HTERT RPE-1 (cell line): ENCODE results near the gene GNA12.

ENCODE experiments used
- in situ Hi-C: fragments of 300-500 bp; cut with MboI; formaldehyde crosslinking; loops from 4 replicates; pipeline ENCODE4 v1.14.3; 2020; ENCODE audit warnings: low sequenced_read_pairs

Gene GNA12

DNA sequence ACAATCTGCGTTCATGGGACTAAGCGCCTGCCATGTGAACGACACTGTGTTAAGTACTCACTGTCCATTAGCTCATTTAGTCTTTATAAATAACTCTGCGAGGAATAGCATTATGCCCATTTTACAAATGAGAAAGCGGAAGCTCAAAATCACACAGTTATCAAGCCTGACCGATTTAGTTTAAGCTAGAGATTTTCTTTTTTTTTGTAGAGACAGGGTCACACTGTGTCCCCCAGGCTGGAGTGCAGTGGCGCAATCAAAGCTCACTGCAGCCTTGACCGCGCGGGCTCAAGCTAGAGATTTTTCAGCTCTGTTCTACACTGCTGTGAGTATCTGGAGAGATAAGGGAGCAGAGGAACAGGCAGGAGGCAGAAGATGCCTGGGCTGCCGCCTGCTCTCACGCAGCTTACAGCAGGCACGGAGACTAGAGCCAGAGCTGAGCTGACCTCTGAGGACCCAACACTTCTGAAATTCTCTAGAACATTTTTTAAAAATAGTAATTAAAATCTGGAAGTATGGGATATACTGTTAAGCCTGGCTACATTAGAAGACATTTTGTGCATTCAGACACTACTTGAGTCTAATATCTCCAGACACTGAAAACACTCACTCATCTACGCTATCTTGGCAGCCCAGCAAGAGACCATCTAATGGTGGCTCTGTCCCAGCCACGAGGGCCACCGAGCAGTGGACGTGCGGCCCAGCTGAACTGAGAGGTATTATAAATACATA is 38.7 kb downstream of the GNA12 start:
- in situ Hi-C loops, result no loop called here

GRCh38 chr7:2804227-2804763 is 39.8 kb downstream of the GNA12 start:
- in situ Hi-C loops, result no loop called here

DNA sequence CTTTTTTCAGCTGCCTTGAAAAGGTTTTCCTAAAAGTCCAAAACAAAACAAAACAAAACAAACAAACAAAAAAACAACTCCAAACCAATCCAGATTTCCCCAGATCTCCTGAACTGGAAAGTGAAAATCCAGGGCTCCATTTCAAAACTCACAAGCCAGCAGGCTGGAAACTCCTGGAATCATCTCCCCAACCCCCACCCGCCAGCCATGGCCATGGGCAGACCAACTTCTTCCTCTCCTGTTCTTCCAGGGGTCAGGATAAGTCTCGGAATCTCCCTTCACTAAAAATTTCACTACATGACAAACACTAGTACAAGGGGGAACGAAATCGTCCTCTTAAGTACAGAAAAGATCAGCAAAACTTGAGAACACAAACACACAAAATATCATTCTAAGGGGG is 40.4 kb downstream of the GNA12 start:
- in situ Hi-C loops, result no loop called here

DNA sequence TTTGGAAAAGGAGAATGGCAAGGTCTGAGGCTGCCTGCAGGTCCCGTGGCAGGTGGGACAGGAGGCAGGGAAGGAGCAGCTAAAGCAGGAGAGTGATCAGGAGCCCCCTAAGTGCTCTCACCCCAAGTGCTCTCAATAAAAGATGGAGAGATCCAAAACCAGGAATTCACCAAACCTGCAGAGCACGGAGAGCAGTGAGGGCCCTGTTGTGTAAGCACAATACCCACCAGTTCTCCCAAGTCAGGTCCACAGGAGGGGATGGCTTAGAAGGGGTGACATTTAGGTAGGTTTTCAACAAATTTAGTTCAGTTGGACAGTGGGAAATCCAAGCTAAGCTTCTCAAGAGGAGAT is 40.8 kb downstream of the GNA12 start:
- in situ Hi-C loops, result no loop called here

GRCh38 chr7:2802504-2803341 is 41.4 kb downstream of the GNA12 start:
- in situ Hi-C loops, result no loop called here

GRCh38 chr7:2802101-2802500 is 42.0 kb downstream of the GNA12 start:
- in situ Hi-C loops, result no loop called here

DNA sequence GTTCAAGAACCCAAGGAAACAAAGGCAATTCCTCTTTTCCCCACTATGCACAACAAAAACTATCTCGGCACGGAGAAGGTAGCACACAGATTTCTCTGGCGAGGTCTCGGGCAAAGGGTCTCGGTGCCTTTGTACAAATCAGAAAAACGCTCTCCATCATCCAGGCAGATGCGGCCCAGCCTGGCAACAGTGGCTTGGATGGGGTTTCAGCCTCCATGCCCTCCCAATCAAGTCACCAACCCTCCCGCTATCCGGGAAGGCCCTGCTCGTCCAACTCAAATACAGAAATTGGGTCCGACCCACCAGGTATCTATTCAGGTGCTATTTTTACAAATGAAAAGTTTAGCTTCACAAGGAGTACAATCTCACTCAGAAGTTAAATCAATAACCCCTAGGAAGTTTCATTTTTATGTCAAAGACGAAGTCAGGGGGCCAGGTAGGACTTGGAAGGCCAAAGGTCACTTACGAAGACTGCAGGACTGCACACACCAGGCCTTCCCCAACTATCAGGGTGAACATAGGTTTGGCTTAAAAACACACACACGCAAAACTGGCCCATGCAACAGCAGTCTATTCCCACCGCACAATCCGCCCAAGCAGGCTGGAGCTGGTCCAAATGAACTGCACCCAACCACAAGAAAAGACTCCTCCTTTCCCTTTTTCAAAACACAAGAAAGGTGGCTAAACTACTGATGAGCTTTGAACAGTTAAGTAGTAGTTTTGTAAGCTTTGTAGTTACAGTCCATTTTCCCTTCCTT is 43.0 kb downstream of the GNA12 start:
- in situ Hi-C loops, result no loop called here

- in situ Hi-C loops, result no loop called here
Observed at GRCh38 chr7:2800220-2800930, 43.7 kb downstream of the GNA12 start.

DNA sequence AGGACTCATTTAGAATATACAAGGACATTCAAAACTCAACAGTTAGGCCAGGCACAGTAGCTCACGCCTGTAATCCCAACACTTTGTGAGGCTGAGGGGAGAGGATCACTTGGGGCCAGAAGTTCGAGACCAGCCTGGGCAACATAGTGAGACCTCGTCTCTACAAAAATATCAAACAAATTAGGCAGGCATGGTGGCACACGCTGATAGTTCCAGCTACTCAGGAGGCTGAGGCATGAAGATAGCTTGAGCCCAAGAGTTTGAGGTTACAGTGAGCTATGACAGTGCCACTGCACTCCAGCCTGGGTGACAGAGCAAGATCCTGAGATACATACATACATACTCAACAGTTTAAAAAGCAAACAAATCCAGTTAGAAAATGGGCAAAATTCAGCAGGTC is 44.9 kb downstream of the GNA12 start:
- in situ Hi-C loops, result no loop called here

- in situ Hi-C loops, result no loop called here
Observed at GRCh38 chr7:2798669-2799068, 45.4 kb downstream of the GNA12 start.

GRCh38 chr7:2796358-2797352 is 47.5 kb downstream of the GNA12 start:
- in situ Hi-C loops, result no loop called here

DNA sequence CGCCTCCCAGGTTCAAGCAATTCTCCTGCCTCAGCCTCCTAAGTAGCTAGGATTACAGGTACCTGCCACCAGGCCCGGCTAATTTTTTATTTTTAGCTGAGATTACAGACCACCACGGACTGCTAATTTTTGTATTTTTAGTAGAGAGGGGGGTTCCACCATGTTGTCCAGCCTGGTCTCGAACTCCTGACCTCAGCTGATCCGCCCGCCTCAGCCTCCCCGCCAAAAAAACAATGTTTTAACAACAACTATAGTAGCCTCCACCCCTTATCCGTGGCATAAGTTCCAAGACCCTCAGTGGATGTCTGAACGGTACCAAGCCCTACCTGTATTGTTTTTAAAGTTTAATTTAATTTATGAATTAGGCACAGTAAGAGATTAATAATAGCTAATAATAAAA is 48.2 kb downstream of the GNA12 start:
- in situ Hi-C loops, result no loop called here

DNA sequence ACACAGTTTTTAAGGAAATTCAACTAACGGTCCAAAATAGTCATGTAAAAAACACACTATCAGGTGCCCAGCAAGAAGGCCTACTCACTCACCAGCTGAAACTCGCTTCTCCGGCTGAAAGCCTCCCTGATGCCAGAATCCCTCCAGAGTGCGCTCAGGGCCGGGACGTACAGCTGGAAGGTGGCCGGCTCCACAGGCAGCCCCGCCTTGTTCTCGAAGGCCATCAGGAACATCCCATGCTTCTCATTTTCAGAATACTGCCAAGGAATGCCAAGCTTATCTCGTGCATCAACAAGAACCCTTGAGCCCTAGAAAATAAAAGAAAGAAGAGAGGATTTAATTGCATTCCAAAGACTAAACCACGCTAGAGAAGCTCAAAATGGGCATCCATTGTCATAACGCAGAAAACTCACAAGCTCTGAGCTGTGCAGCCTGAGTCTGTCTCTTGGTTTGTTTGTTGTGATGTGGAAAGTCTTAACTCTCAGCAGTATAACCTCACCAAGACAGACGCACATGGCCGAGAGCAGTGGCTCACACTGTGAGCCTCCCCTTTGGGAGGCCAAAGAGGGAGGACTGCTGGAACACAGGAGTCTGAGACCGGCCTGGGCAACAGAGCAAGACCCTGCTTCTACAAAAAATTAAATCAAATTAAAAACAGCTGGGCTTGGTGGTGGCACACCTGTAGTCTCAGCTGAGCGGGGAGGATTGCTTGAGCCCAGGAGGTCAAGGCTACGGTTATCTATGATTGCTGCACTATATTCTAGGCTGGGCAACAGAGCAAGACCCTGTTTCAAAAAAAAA is 49.1 kb downstream of the GNA12 start:
- in situ Hi-C loops, result no loop called here

DNA sequence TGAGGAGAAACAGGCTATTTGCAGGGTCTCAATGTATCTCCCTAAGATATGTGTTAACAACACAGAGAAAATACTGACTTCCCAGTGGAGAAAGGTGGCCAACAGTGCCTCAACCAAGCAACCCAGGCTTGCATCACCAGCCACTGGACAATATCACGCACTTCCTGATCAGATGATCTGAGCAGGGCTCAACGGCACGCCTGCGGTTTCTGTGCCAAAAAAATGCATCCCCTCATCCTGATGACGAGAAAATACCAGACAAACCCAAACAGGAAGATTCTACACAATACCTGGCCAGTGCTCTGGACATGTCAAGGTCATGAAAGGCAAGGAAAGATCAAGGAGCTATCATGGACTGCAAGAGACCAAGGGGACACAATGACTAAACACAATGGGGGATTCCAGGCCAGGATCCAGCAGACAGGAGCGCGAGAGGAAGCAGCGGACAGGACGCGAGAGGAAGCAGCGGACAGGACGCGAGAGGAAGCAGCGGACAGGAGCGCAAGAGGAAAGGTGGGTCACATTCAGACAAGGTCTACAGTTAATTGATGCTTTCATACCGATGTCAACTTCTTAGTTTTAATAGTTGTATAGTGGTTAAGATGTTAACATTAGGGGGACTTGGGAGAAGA is 51.1 kb downstream of the GNA12 start:
- in situ Hi-C loops, result no loop called here

GRCh38 chr7:2792235-2792634 is 51.9 kb downstream of the GNA12 start:
- in situ Hi-C loops, result no loop called here

GRCh38 chr7:2791390-2791789 is 52.7 kb downstream of the GNA12 start:
- in situ Hi-C loops, result no loop called here

DNA sequence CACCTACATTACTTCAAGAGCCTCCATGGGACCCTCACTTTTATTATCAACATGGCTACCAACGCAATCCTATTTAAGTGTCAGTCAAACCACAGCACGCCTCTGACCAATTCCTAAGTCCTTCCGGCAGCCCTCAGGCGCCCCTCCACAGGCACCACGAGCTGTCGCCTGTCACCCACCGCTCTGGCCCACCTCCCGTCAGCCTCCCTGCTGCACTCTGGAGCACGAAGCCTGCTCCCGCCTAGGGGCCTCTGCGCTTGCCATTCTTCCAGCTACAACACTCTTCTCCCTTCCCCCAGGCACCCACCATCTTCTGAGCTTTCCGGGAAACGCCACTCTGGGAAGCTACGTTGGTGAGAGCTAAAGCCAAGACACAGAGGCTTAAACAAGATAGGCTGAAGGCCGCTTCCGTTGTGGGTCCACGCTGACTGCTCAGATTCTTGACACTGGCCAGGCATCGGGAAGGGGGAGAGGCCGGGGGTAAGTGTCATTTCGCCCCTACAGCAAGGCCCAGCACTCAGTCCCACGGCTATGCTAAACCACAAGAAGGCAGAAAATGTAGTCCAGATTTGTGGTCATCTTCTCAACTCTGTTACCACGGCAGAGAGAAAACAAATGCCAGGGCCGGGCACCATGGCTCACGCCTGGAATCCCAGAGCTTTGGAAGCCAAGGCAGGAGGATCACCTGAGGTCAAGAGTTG is 56.7 kb downstream of the GNA12 start:
- in situ Hi-C loops, result no loop called here

DNA sequence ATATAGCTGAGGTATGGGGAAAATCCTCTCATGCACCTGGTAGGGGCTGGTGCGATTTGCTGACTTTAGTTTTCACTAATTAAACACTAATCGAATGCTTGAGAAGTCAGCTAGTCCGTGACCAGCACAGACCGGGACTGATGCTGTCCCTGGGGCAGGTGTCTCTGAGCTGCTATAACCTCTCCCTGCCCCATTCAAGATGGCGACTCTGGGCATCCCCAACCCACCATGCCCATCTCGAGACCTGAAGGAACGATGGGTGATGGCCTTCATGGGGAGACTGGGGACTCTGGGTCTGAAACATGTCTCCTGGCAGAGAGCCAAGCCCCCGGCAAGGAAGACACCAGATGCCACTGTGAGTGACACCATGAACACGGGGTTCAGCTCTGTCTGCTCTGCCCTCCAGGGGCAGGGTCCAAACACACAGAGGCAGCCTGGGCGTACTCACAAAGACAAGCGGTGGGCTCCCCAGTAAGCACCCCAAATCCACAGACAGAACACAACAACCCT is 57.4 kb downstream of the GNA12 start:
- in situ Hi-C loops, result no loop called here
